BJ (cell line): ENCODE data around the gene CCDC154. TPM values are rescaled to one million over a fixed set of nuclear protein-coding genes. Genes with fewer than 3 reads are reported as not detected.

ENCODE experiments used
- CTCF ChIA-PET: fragments of 350-600 bp; formaldehyde crosslinking; extraction: SDS; loops from one replicate; lab custom pipeline; 2021; ENCODE audit warnings: antibody characterized with exemption, inconsistent platforms; lab: Yijun Ruan, JAX
- POLR2A ChIA-PET: fragments of 300-600 bp; sonication (Branson Sonifier 250); formaldehyde crosslinking; extraction: SDS; loops from one replicate; lab custom pipeline; 2021; ENCODE audit warnings: antibody characterized with exemption; lab: Charles Lee
- DNase-seq: peaks from one replicate; pipeline ENCODE4 v3.0.0-alpha.2; 2011; ENCODE audit warnings: low read depth
- H3K27me3 ChIP-seq: 2 replicates; pipeline ENCODE4 v1.6.0; 2011; ENCODE audit warnings: low read length; ENCODE audit not compliant: control insufficient read depth, insufficient read depth
- H3K36me3 ChIP-seq: 2 replicates; pipeline ENCODE4 v1.5.1; 2011; ENCODE audit warnings: low read length; ENCODE audit not compliant: control insufficient read depth, insufficient read depth
- H3K4me3 ChIP-seq: 2 replicates; pipeline ENCODE4 v1.5.1; 2011; ENCODE audit warnings: low read depth, mild to moderate bottlenecking, control low read depth, low read length
- CTCF ChIP-seq: IDR thresholded peaks from 2 replicates; pipeline ENCODE4 v1.5.1; 2011; ENCODE audit warnings: low read depth, mild to moderate bottlenecking, control low read depth, inconsistent platforms, low read length, moderate library complexity; ENCODE audit not compliant: insufficient read depth
- polyA plus RNA-seq: library from polyadenylated mRNA; depleted of rRNA; stranded (reverse); fragments of >200 nt; gene quantifications from 2 replicates; pipeline ENCODE4 v1.2.3, GENCODE V29; 2011

CCDC154 gene
- polyA plus RNA-seq, 1 experiment = 0.04 TPM

- CTCF ChIA-PET = no interaction called here
- TF ChIP-seq CTCF = no peak
- POLR2A ChIA-PET = no interaction called here
Observed at GRCh38 chr16:1435921-1436697, 8.2 kb downstream of the CCDC154 start.

GRCh38 chr16:1434644-1435592 is 9.4 kb downstream of the CCDC154 start:
- ChIA-PET POLR2A (no interaction called here), CTCF (no interaction called here)
- H3K4me3 ChIP-seq = no peak overlapping the region
- no peak for DNase-seq
- H3K36me3 ChIP-seq = no peaks in the 10 kb centered on the region
- no peak for TF ChIP-seq CTCF
- H3K27me3 ChIP-seq = no peaks in the 10 kb centered on the region

More at GRCh38 chr16:1435921-1436697, 8.2 kb downstream of the CCDC154 start:
- no peaks in the 10 kb centered on the region for H3K36me3 ChIP-seq
- DNase-seq = no peak
- no peaks in the 10 kb centered on the region for H3K27me3 ChIP-seq
- no peak overlapping the region for H3K4me3 ChIP-seq

- no peak overlapping the region for H3K4me3 ChIP-seq
- no peak for DNase-seq
- H3K36me3 ChIP-seq = no peaks in the 10 kb centered on the region
- ChIA-PET CTCF (no interaction called here), POLR2A (no interaction called here)
- TF ChIP-seq CTCF = no peak
- H3K27me3 ChIP-seq = no peaks in the 10 kb centered on the region
Observed at GRCh38 chr16:1433756-1434155, 10.6 kb downstream of the CCDC154 start.

GRCh38 chr16:1433263-1433560 is 11.1 kb downstream of the CCDC154 start:
- H3K4me3 ChIP-seq = no peak overlapping the region
- H3K36me3 ChIP-seq = no peaks in the 10 kb centered on the region
- ChIA-PET POLR2A (interaction anchor here (0.6 kb wide), 1 partner anchor 21 kb away, joined by 3 read pairs; no protein-coding TSS in a partner anchor), CTCF (no interaction called here)
- TF ChIP-seq CTCF = no peak
- H3K27me3 ChIP-seq = no peaks in the 10 kb centered on the region
- DNase-seq = no peak
